ENCODE data around the gene RASSF9. TPM values are rescaled to one million over a fixed set of nuclear protein-coding genes. Genes with fewer than 3 reads are reported as not detected.

Gene RASSF9
- total RNA-seq, 1 donor: 0.43 TPM

DNA sequence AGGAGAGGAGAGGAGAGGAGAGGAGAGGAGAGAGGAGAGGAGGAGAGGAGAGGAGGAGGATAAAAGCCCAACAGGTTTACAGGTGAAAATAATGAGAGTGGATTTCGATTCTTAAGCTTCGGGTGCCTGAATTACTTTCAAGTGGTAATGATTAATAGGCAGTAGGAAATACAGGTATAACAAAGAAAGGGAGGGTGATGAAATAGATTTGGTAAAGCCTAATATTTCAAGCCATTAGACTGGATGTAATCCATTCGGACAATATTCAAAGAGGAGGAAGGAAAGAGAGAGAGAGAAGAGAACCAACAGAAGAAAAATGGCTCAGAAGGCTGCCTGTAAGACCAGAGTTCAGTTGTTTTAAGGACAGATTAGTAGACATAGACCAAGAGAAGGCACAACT, 76.6 kb downstream of the RASSF9 start:
- TF ChIP-seq, protein P1, sequence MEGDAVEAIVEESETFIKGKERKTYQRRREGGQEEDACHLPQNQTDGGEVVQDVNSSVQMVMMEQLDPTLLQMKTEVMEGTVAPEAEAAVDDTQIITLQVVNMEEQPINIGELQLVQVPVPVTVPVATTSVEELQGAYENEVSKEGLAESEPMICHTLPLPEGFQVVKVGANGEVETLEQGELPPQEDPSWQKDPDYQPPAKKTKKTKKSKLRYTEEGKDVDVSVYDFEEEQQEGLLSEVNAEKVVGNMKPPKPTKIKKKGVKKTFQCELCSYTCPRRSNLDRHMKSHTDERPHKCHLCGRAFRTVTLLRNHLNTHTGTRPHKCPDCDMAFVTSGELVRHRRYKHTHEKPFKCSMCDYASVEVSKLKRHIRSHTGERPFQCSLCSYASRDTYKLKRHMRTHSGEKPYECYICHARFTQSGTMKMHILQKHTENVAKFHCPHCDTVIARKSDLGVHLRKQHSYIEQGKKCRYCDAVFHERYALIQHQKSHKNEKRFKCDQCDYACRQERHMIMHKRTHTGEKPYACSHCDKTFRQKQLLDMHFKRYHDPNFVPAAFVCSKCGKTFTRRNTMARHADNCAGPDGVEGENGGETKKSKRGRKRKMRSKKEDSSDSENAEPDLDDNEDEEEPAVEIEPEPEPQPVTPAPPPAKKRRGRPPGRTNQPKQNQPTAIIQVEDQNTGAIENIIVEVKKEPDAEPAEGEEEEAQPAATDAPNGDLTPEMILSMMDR (IDR thresholded peaks at IDR 0.05; ENCODE audit: insufficient read depth, low read depth, low read length): no peak
- DNase-seq (ENCODE audit: low read depth): no peak

DNA sequence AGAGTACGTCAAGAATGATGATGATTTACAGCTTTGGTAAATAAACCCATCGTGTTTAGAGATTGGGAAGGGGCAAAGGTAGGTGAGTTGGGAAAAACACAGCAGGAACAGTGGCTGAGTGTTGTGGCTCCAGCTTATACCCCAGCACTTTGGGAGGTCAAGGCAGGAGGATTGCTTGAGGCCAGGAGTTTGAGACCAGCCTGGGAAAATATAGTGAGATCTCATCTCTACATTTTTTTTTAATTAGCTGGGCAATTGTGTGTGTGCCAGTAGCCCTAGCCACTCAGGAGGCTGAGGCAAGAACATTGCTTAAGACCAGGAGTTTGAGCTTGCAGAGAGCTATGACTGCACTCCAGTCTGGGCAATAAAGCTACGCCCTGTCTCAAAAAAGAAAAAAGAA, 77.1 kb downstream of the RASSF9 start:
- TF ChIP-seq, protein P1 (IDR thresholded peaks at IDR 0.05; ENCODE audit: insufficient read depth, low read depth, low read length): no peak
- DNase-seq (ENCODE audit: low read depth): no peak
- H3K4me3 ChIP-seq (ENCODE audit: low read depth, low read length): no peak overlapping the region

More for the DNA sequence above, 76.6 kb downstream of the RASSF9 start:
- no peak overlapping the region for H3K4me3 ChIP-seq (ENCODE audit: low read depth, low read length)

DNA sequence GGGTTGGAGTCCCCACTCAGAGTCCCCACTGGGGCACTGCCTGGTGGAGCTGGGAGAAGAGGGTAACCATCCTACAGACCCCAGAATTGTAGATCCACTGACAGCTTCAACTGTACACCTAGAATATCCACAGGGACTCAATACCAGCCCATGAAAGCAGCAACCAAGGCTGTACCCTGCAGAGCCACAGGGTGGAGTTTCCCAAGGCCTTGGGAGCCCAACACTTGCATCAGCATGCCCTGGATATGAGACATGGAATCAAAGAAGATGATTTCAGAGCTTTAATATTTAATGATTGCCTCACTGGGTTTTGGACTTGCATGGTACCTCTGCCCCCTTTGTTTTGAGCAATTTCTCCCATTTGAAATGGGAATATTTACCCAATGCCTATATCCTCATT, 80.4 kb downstream of the RASSF9 start:
- TF ChIP-seq, protein P1 (IDR thresholded peaks at IDR 0.05; ENCODE audit: insufficient read depth, low read depth, low read length): no peak
- DNase-seq (ENCODE audit: low read depth): no peak
- no peak overlapping the region for H3K4me3 ChIP-seq (ENCODE audit: low read depth, low read length)

Other genes starting within 250 kb of the RASSF9 start
- under 0.01 TPM in 2 replicates for gene NTS, start 37.9 kb upstream of the RASSF9 start, total RNA-seq

Measured in fibroblast of villous mesenchyme (primary cell).